Testis (tissue), 2 donors: ENCODE data around the gene RNF227.

Source experiments
- CTCF ChIP-seq, 3 experiments: fragments of 450-650 bp in 2 of 3; fragments of 200-600 bp in 1 of 3; sonication (generic) in 1 of 3; IDR thresholded peaks; one replicate each; pipeline ENCODE4 v1.5.1; 2016 to 2019; ENCODE audit warnings: antibody characterized with exemption in 3 of 3, mild to moderate bottlenecking in 2 of 3, moderate library complexity in 1 of 3
- POLR2A ChIP-seq: fragments of 450-650 bp; IDR thresholded peaks from one replicate; pipeline ENCODE4 v1.6.1; 2017; ENCODE audit warnings: antibody characterized with exemption, mild to moderate bottlenecking, moderate library complexity

GRCh38 chr17:7929158-7930023 lies 13.3 kb upstream of the RNF227 start, which contains the start of gene KCNAB3:
- TF ChIP-seq CTCF (IDR thresholded peaks at IDR 0.05) (no peak), POLR2A (no peak)
